ENCODE data around the gene BACH2.
"Not testable (repeated sequence)": the region's sequence is repeated elsewhere in the genome, so short reads cannot be mapped to it uniquely, and the experiment has no call there.

The BACH2 gene

GRCh38 chr6:89910001-89910901 lies 386.4 kb downstream of the BACH2 start:
- not testable (repeated sequence) for DNase-seq (ENCODE audit: low read depth, low spot score)

GRCh38 chr6:89895276-89895874 lies 401.3 kb downstream of the BACH2 start:
- DNase-seq (ENCODE audit: low read depth, low spot score), result peak; percentile 8

- DNase-seq (ENCODE audit: low read depth, low spot score), result no peak
Measured at GRCh38 chr6:89894169-89894568, 402.5 kb downstream of the BACH2 start, which contains the start of gene GJA10. Gene GJA10 (plus strand): TSS chr6:89894469. CDS start chr6:89894469, 0 bp downstream.

GRCh38 chr6:89892577-89892976 lies 404.1 kb downstream of the BACH2 start:
- not testable (repeated sequence) for DNase-seq (ENCODE audit: low read depth, low spot score)

- DNase-seq (ENCODE audit: low read depth, low spot score), result not testable (repeated sequence)
Measured at GRCh38 chr6:89890845-89891528, 405.7 kb downstream of the BACH2 start.

GRCh38 chr6:89888871-89889270 lies 407.8 kb downstream of the BACH2 start:
- DNase-seq (ENCODE audit: low read depth, low spot score), result no peak

- no peak for DNase-seq (ENCODE audit: low read depth, low spot score)
Measured at GRCh38 chr6:89888138-89888514, 408.5 kb downstream of the BACH2 start.

GRCh38 chr6:89887452-89888137 lies 409.0 kb downstream of the BACH2 start:
- DNase-seq (ENCODE audit: low read depth, low spot score), result no peak

GRCh38 chr6:89886378-89887120 lies 410.1 kb downstream of the BACH2 start:
- DNase-seq (ENCODE audit: low read depth, low spot score), result no peak
